GM23338 (cell line): ENCODE results near the gene OR2W3. TPM values are rescaled to one million over a fixed set of nuclear protein-coding genes. Genes with fewer than 3 reads are reported as not detected.

Experiments
- ATAC-seq: fragments of 200-7000 bp; cut with Tn5 transposase; 3 replicates; pipeline ENCODE4 v1.9.1; 2020
- DNase-seq: peaks from one replicate; pipeline ENCODE4 v3.0.0-alpha.2; 2015; ENCODE audit warnings: low spot score
- H2AFZ ChIP-seq: fragments of 200-600 bp; sonication (generic); 2 replicates; pipeline ENCODE4 v1.8.0; 2016; ENCODE audit warnings: antibody characterized with exemption, mild to moderate bottlenecking, moderate library complexity
- H3F3A ChIP-seq: fragments of 200-600 bp; sonication (generic); replicated peaks from 2 replicates; pipeline ENCODE4 v1.8.0; 2017; ENCODE audit warnings: antibody characterized with exemption, mixed run types, low read depth
- H3K27ac ChIP-seq: fragments of 200-600 bp; sonication (generic); 2 replicates; pipeline ENCODE4 v1.6.1; 2016; ENCODE audit warnings: low read depth
- H3K27me3 ChIP-seq: fragments of 200-600 bp; sonication (generic); 2 replicates; pipeline ENCODE4 v1.8.0; 2016; ENCODE audit warnings: mild to moderate bottlenecking, mixed run types, moderate library complexity; ENCODE audit not compliant: insufficient read depth
- H3K36me3 ChIP-seq: fragments of 200-600 bp; sonication (generic); 2 replicates; pipeline ENCODE4 v1.8.0; 2016; ENCODE audit warnings: mild to moderate bottlenecking; ENCODE audit not compliant: insufficient read depth
- H3K4me1 ChIP-seq: fragments of 200-600 bp; sonication (generic); 2 replicates; pipeline ENCODE4 v1.8.0; 2016; ENCODE audit warnings: mild to moderate bottlenecking, moderate library complexity; ENCODE audit not compliant: insufficient read depth
- H3K4me2 ChIP-seq: fragments of 200-600 bp; sonication (generic); 2 replicates; pipeline ENCODE4 v1.7.1; 2017; ENCODE audit warnings: mixed run types
- H3K4me3 ChIP-seq: fragments of 200-600 bp; sonication (generic); 2 replicates; pipeline ENCODE4 v1.6.1; 2016; ENCODE audit warnings: mixed run types
- H3K79me2 ChIP-seq: fragments of 200-600 bp; sonication (generic); replicated peaks from 2 replicates; pipeline ENCODE4 v1.8.0; 2017; ENCODE audit warnings: mild to moderate bottlenecking; ENCODE audit not compliant: insufficient read depth
- H3K9me2 ChIP-seq: fragments of 200-600 bp; sonication (generic); 2 replicates; pipeline ENCODE4 v1.8.0; 2017; ENCODE audit not compliant: insufficient read depth
- H4K20me1 ChIP-seq: fragments of 200-600 bp; sonication (generic); replicated peaks from 2 replicates; pipeline ENCODE4 v1.8.0; 2017; ENCODE audit warnings: mild to moderate bottlenecking; ENCODE audit not compliant: insufficient read depth
- H3K27ac Mint-ChIP-seq: 2 replicates; pipeline ENCODE4 v1.8.0; 2020; ENCODE audit warnings: inconsistent platforms, mild to moderate bottlenecking, moderate library complexity, mixed read lengths
- H3K27me3 Mint-ChIP-seq: 3 replicates; pipeline ENCODE4 v1.8.0; 2022; ENCODE audit warnings: low read depth, mild to moderate bottlenecking, moderate library complexity, mixed read lengths, inconsistent platforms; ENCODE audit not compliant: insufficient read depth, poor library complexity
- H3K36me3 Mint-ChIP-seq: 3 replicates; pipeline ENCODE4 v1.8.0; 2021; ENCODE audit warnings: low read depth, mild to moderate bottlenecking, inconsistent platforms, moderate library complexity, mixed read lengths
- H3K4me1 Mint-ChIP-seq: 3 replicates; pipeline ENCODE4 v1.8.0; 2020; ENCODE audit warnings: mild to moderate bottlenecking, inconsistent platforms, mixed read lengths
- H3K4me3 Mint-ChIP-seq: 3 replicates; pipeline ENCODE4 v1.8.0; 2021; ENCODE audit warnings: moderate library complexity, mild to moderate bottlenecking, inconsistent platforms, mixed read lengths
- H3K9me3 Mint-ChIP-seq: 3 replicates; pipeline ENCODE4 v1.8.0; 2020; ENCODE audit warnings: moderate library complexity, mild to moderate bottlenecking, inconsistent platforms, mixed read lengths
- CREB1 ChIP-seq: fragments of 250-450 bp; sonication (Bioruptor Pico); IDR thresholded peaks from 2 replicates; pipeline ENCODE4 v1.5.0; 2020; ENCODE audit warnings: low read depth, mild to moderate bottlenecking, moderate library complexity
- EZH2 ChIP-seq: fragments of 200-600 bp; sonication (generic); IDR thresholded peaks from one replicate; pipeline ENCODE4 v1.8.0; 2017; ENCODE audit warnings: antibody characterized with exemption, mild to moderate bottlenecking, low read depth; ENCODE audit not compliant: unreplicated experiment
- EZH2phosphoT487 ChIP-seq: fragments of 200-600 bp; sonication (generic); IDR thresholded peaks from one replicate; pipeline ENCODE4 v1.8.1; 2018; ENCODE audit warnings: antibody characterized with exemption; ENCODE audit not compliant: unreplicated experiment
- JUNB ChIP-seq: IDR thresholded peaks from one replicate; pipeline ENCODE4 v1.6.1; 2016; ENCODE audit warnings: antibody characterized with exemption; ENCODE audit not compliant: unreplicated experiment
- NANOG ChIP-seq: IDR thresholded peaks from 2 replicates; pipeline ENCODE4 v1.6.1; 2016; ENCODE audit warnings: antibody characterized with exemption, borderline replicate concordance
- POLR2AphosphoS5 ChIP-seq: IDR thresholded peaks from 2 replicates; pipeline ENCODE4 v1.6.1; 2016; ENCODE audit warnings: antibody characterized with exemption, low read depth
- STAT1 ChIP-seq: IDR thresholded peaks from one replicate; pipeline ENCODE4 v1.6.1; 2016; ENCODE audit warnings: antibody characterized with exemption; ENCODE audit not compliant: unreplicated experiment
- ZNF114 ChIP-seq: fragments of 250-450 bp; sonication (Bioruptor Pico); IDR thresholded peaks from 2 replicates; pipeline ENCODE4 v1.5.0; 2020; ENCODE audit warnings: mild to moderate bottlenecking, moderate library complexity
- ZNF331 ChIP-seq: fragments of 250-450 bp; sonication (Bioruptor Pico); IDR thresholded peaks from 2 replicates; pipeline ENCODE4 v1.5.0; 2020; ENCODE audit warnings: low read depth, mild to moderate bottlenecking, moderate library complexity
- polyA plus RNA-seq: library from polyadenylated mRNA; unstranded; fragments of >200 nt; fragmentation: Nextera tagmentation; extraction: Ambion mirVana; gene quantifications from 2 replicates; pipeline ENCODE4 v1.2.1, GENCODE V29; 2016
- total RNA-seq: library from RNA; depleted of rRNA; stranded (reverse); fragments of >200 nt; shearing (Covaris generic); gene quantifications from 2 replicates; pipeline ENCODE4 v1.2.3, GENCODE V29; 2014
- TF ChIP-seq, protein P1 (sequence below), 2 experiments: fragments of 200-600 bp in 1 of 2; sonication (generic) in 1 of 2; conservative IDR thresholded peaks; 2 replicates each; pipeline versions ENCODE4 v1.5.1 to v1.6.1; 2016 to 2017; ENCODE audit warnings: antibody characterized with exemption in 2 of 2, low read depth in 2 of 2, mild to moderate bottlenecking in 2 of 2, moderate library complexity in 1 of 2
- TF ChIP-seq, protein P2 (sequence below): IDR thresholded peaks from 2 replicates; pipeline ENCODE4 v1.6.1; 2016; ENCODE audit warnings: antibody characterized with exemption
- TF ChIP-seq, protein P3 (sequence below): IDR thresholded peaks from one replicate; pipeline ENCODE4 v1.6.1; 2018; ENCODE audit warnings: antibody characterized with exemption; ENCODE audit not compliant: unreplicated experiment
- TF ChIP-seq, protein P4 (sequence below): fragments of 250-450 bp; sonication (Bioruptor Pico); IDR thresholded peaks from 2 replicates; pipeline ENCODE4 v1.5.0; 2020; ENCODE audit warnings: mild to moderate bottlenecking, moderate library complexity

The OR2W3 gene
- total and polyA plus RNA-seq, 2 experiments from 2014 or later: 0.45 TPM; not detected in 1

DNA sequence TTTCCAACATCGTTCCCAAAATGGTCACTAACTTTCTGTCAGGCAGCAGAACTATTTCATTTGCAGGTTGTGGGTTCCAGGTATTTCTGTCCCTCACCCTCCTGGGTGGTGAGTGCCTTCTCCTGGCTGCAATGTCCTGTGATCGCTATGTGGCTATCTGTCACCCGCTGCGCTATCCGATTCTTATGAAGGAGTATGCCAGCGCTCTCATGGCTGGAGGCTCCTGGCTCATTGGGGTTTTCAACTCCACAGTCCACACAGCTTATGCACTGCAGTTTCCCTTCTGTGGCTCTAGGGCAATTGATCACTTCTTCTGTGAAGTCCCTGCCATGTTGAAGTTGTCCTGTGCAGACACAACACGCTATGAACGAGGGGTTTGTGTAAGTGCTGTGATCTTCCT, 38.6 kb downstream of the OR2W3 start:
- H3K4me1 ChIP-seq: no peaks in the 10 kb centered on the region
- Mint-ChIP-seq H3K27ac (no peak overlapping the region), H3K27me3 (peaks cover 3% of the 10 kb centered on the region), H3K4me1 (no peaks in the 10 kb centered on the region), H3K36me3 (peaks cover 18% of the 10 kb centered on the region), H3K9me3 (peaks cover 69% of the 10 kb centered on the region), H3K4me3 (no peak overlapping the region)
- no peaks in the 10 kb centered on the region for H3K36me3 ChIP-seq
- DNase-seq (no peak), ATAC-seq (no peak)
- H3F3A ChIP-seq: no peaks in the 10 kb centered on the region
- H3K4me2 ChIP-seq: no peak overlapping the region
- no peaks in the 10 kb centered on the region for H3K9me2 ChIP-seq
- H3K27me3 ChIP-seq: no peaks in the 10 kb centered on the region
- H2AFZ ChIP-seq: no peak overlapping the region
- no peaks in the 10 kb centered on the region for H3K79me2 ChIP-seq
- no peak for TF ChIP-seq ZNF114 (CRISPR knock-in tag)
- TF ChIP-seq, protein P1, sequence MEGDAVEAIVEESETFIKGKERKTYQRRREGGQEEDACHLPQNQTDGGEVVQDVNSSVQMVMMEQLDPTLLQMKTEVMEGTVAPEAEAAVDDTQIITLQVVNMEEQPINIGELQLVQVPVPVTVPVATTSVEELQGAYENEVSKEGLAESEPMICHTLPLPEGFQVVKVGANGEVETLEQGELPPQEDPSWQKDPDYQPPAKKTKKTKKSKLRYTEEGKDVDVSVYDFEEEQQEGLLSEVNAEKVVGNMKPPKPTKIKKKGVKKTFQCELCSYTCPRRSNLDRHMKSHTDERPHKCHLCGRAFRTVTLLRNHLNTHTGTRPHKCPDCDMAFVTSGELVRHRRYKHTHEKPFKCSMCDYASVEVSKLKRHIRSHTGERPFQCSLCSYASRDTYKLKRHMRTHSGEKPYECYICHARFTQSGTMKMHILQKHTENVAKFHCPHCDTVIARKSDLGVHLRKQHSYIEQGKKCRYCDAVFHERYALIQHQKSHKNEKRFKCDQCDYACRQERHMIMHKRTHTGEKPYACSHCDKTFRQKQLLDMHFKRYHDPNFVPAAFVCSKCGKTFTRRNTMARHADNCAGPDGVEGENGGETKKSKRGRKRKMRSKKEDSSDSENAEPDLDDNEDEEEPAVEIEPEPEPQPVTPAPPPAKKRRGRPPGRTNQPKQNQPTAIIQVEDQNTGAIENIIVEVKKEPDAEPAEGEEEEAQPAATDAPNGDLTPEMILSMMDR (conservative IDR thresholded peaks at IDR 0.05; ENCODE audit: low read depth in 2 of 2): no peak
- TF ChIP-seq, protein P2, sequence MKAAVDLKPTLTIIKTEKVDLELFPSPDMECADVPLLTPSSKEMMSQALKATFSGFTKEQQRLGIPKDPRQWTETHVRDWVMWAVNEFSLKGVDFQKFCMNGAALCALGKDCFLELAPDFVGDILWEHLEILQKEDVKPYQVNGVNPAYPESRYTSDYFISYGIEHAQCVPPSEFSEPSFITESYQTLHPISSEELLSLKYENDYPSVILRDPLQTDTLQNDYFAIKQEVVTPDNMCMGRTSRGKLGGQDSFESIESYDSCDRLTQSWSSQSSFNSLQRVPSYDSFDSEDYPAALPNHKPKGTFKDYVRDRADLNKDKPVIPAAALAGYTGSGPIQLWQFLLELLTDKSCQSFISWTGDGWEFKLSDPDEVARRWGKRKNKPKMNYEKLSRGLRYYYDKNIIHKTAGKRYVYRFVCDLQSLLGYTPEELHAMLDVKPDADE: no peak
- no peak for TF ChIP-seq NANOG
- TF ChIP-seq POLR2AphosphoS5: no peak
- no peak for TF ChIP-seq CREB1 (CRISPR knock-in tag)
- TF ChIP-seq, protein P3, sequence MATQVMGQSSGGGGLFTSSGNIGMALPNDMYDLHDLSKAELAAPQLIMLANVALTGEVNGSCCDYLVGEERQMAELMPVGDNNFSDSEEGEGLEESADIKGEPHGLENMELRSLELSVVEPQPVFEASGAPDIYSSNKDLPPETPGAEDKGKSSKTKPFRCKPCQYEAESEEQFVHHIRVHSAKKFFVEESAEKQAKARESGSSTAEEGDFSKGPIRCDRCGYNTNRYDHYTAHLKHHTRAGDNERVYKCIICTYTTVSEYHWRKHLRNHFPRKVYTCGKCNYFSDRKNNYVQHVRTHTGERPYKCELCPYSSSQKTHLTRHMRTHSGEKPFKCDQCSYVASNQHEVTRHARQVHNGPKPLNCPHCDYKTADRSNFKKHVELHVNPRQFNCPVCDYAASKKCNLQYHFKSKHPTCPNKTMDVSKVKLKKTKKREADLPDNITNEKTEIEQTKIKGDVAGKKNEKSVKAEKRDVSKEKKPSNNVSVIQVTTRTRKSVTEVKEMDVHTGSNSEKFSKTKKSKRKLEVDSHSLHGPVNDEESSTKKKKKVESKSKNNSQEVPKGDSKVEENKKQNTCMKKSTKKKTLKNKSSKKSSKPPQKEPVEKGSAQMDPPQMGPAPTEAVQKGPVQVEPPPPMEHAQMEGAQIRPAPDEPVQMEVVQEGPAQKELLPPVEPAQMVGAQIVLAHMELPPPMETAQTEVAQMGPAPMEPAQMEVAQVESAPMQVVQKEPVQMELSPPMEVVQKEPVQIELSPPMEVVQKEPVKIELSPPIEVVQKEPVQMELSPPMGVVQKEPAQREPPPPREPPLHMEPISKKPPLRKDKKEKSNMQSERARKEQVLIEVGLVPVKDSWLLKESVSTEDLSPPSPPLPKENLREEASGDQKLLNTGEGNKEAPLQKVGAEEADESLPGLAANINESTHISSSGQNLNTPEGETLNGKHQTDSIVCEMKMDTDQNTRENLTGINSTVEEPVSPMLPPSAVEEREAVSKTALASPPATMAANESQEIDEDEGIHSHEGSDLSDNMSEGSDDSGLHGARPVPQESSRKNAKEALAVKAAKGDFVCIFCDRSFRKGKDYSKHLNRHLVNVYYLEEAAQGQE: no peak
- TF ChIP-seq STAT1: no peak
- TF ChIP-seq, protein P4, sequence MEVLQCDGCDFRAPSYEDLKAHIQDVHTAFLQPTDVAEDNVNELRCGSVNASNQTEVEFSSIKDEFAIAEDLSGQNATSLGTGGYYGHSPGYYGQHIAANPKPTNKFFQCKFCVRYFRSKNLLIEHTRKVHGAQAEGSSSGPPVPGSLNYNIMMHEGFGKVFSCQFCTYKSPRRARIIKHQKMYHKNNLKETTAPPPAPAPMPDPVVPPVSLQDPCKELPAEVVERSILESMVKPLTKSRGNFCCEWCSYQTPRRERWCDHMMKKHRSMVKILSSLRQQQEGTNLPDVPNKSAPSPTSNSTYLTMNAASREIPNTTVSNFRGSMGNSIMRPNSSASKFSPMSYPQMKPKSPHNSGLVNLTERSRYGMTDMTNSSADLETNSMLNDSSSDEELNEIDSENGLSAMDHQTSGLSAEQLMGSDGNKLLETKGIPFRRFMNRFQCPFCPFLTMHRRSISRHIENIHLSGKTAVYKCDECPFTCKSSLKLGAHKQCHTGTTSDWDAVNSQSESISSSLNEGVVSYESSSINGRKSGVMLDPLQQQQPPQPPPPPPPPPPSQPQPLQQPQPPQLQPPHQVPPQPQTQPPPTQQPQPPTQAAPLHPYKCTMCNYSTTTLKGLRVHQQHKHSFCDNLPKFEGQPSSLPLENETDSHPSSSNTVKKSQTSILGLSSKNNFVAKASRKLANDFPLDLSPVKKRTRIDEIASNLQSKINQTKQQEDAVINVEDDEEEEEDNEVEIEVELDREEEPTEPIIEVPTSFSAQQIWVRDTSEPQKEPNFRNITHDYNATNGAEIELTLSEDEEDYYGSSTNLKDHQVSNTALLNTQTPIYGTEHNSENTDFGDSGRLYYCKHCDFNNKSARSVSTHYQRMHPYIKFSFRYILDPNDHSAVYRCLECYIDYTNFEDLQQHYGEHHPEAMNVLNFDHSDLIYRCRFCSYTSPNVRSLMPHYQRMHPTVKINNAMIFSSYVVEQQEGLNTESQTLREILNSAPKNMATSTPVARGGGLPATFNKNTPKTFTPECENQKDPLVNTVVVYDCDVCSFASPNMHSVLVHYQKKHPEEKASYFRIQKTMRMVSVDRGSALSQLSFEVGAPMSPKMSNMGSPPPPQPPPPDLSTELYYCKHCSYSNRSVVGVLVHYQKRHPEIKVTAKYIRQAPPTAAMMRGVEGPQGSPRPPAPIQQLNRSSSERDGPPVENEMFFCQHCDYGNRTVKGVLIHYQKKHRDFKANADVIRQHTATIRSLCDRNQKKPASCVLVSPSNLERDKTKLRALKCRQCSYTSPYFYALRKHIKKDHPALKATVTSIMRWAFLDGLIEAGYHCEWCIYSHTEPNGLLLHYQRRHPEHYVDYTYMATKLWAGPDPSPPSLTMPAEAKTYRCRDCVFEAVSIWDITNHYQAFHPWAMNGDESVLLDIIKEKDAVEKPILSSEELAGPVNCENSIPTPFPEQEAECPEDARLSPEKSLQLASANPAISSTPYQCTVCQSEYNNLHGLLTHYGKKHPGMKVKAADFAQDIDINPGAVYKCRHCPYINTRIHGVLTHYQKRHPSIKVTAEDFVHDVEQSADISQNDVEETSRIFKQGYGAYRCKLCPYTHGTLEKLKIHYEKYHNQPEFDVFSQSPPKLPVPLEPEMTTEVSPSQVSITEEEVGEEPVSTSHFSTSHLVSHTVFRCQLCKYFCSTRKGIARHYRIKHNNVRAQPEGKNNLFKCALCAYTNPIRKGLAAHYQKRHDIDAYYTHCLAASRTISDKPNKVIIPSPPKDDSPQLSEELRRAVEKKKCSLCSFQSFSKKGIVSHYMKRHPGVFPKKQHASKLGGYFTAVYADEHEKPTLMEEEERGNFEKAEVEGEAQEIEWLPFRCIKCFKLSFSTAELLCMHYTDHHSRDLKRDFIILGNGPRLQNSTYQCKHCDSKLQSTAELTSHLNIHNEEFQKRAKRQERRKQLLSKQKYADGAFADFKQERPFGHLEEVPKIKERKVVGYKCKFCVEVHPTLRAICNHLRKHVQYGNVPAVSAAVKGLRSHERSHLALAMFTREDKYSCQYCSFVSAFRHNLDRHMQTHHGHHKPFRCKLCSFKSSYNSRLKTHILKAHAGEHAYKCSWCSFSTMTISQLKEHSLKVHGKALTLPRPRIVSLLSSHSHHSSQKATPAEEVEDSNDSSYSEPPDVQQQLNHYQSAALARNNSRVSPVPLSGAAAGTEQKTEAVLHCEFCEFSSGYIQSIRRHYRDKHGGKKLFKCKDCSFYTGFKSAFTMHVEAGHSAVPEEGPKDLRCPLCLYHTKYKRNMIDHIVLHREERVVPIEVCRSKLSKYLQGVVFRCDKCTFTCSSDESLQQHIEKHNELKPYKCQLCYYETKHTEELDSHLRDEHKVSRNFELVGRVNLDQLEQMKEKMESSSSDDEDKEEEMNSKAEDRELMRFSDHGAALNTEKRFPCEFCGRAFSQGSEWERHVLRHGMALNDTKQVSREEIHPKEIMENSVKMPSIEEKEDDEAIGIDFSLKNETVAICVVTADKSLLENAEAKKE (CRISPR knock-in tag): no peak
- no peak for TF ChIP-seq EZH2phosphoT487
- no peak for TF ChIP-seq JUNB
- no peak for TF ChIP-seq EZH2
- TF ChIP-seq ZNF331 (CRISPR knock-in tag): no peak
- no peaks in the 10 kb centered on the region for H4K20me1 ChIP-seq
- no peak overlapping the region for H3K4me3 ChIP-seq
- no peak overlapping the region for H3K27ac ChIP-seq
